ENCODE measurements around the gene EDN1.

EDN1 gene

DNA sequence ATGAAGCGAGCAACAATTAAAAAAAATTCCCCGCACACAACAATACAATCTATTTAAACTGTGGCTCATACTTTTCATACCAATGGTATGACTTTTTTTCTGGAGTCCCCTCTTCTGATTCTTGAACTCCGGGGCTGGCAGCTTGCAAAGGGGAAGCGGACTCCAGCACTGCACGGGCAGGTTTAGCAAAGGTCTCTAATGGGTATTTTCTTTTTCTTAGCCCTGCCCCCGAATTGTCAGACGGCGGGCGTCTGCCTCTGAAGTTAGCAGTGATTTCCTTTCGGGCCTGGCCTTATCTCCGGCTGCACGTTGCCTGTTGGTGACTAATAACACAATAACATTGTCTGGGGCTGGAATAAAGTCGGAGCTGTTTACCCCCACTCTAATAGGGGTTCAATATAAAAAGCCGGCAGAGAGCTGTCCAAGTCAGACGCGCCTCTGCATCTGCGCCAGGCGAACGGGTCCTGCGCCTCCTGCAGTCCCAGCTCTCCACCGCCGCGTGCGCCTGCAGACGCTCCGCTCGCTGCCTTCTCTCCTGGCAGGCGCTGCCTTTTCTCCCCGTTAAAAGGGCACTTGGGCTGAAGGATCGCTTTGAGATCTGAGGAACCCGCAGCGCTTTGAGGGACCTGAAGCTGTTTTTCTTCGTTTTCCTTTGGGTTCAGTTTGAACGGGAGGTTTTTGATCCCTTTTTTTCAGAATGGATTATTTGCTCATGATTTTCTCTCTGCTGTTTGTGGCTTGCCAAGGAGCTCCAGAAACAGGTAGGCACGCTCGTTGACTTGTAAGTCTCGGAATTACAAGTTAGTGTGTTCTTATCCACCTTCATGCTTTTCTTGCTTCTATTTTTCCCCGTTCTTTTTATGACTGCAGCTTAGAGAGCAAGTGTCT, at the start of gene EDN1:
Gene EDN1, plus strand, starts transcription at position 429 of the 888 bp plus-strand sequence. Its CDS starts 269 bp downstream, at position 698.
- DNase-seq: peak; percentile 51

GRCh38 chr6:12241493-12242175, 48.5 kb upstream of the EDN1 start:
- no peak for DNase-seq

DNA sequence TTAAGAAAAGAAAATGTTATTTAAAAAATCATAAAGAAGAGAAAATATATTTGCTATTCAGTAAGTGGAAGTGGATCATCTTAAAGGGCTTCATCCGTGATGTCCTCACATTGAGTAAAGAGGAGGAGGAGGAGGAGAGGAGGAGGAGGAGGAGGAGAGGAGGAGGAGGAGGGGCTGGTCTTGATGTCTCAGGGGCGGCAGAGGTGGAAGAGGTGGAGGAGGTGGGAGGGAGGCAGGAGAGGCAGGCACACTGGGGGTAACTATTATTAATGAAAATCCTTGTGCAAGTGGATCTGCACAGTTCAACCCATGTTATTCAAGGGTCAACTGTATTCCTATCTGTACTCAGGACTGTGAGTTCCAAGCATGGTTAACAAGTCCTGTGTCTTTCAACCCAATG, 47.0 kb upstream of the EDN1 start:
- no peak for DNase-seq

DNA sequence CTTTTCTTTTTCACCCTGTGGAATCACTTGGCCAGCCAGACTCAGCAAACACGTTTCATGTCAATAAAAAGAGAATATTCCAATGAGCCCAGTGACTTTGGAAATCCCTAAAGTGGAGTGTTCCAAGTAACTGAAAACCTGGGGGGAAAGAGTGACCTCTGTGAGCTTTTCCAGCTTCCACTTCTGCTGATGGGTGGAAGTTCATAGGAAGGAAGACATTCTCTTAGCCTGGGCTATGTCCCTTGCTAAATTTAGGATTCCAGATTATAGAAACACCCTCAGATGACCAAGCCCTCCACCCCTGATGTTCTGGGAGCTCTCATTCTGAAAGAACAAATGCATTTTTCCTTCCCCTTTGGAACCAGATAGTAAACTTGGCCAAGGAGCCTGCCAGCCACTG, 44.8 kb upstream of the EDN1 start:
- DNase-seq: no peak

- no peak for DNase-seq
Observed at GRCh38 chr6:12245763-12246718, 44.1 kb upstream of the EDN1 start.

GRCh38 chr6:12246900-12247299, 43.3 kb upstream of the EDN1 start:
- no peak for DNase-seq

DNA sequence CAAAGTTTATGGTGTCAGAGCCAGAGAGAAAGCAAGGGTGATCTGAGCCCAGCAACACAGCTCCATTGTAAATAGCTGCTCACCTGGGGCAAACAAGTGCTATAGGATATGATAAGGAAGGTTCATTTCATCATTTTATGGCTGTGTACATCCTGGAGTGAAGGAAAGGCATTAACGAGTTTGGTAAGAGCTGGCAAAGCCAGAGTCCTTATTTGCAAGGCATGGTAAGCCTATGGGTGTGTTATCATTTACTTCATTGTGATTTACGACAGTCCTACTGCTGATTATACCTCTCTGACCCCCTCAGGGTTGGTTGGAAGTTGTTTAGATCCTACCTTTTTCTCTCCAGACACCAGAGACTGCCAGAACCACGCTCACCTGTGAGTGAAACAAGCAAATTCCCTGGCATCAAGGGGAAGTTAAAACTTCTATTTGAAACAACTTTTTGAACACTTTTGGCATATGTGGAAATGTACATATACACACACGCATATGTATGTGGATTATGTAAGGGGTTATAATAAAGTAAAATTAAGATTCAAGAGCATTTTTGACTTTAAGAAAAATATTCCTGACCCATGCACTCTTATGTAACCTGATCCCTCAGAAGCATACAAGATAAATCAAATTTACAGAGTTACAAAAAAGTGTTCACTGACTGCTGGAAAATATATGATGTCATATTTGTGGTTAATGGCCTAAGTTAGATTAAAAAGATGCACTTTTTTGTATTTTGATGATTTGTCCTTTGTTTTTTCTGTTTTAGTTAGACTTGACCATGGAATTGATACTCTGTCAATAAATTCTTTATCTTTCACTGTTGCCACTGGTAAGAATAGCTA, 40.4 kb upstream of the EDN1 start:
- DNase-seq: no peak

DNA sequence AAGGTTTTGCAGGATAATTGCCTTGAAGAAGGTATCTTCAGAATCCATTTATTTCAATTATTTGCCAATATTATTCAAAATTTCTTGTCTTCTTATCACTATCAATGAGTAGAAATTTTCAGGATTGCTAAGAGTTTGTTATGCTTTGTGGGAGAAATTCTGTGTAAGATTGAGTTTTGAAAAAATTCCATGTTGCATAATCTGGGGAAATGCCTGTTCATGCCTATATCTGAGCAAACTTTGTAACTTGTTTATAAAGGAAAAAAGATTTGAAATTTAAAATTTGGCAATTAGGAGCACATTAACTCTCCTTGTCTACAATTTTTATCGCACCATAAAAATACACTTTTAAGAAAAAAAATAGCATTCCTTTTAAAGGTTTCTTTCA, 39.8 kb upstream of the EDN1 start:
- no peak for DNase-seq

GRCh38 chr6:12254210-12254609, 36.0 kb upstream of the EDN1 start:
- DNase-seq: no peak

DNA sequence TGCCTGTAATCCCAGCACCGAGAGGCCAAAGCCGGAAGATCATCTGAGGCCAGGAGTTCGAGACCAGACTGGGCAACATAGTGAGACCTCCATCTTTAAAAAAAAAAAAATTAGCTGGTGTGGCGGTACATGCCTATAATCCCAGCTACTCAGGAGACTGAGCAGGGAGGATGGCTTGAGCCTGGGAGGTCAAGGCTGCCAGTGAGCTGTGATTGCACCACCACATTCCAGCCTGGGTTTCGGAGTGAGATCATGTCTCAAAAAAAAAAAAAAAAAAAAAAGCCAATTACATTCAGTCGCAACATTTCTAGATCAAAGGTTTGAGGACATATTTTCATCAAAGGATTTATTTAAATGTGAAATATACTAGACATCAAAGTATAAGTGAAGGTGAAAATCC, 32.0 kb upstream of the EDN1 start:
- no peak for DNase-seq

- DNase-seq: no peak
Observed at GRCh38 chr6:12258591-12259075, 31.5 kb upstream of the EDN1 start.

- no peak for DNase-seq
Observed at GRCh38 chr6:12260458-12261093, 29.6 kb upstream of the EDN1 start.

DNA sequence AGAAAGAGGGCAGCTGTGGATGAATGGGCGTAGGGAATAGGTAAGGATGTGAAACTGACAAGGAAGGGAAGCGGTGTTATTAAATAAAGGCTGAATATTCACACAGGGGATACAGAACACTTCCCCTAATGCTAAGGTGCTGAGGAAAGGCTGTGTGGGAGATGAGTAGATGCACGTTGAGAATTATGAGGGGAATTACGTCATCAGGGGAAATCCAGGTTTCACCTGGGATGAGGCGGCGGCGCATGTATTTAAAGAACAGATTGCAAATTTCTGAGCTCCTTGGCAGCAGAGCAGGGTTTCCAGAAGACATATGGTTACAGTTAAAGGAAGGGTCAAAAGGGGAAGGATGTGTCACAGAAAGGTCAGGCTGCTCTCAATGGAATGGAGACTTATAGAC, 28.7 kb upstream of the EDN1 start:
- DNase-seq: no peak

- DNase-seq: no peak
Observed at GRCh38 chr6:12262236-12263061, 27.7 kb upstream of the EDN1 start.

DNA sequence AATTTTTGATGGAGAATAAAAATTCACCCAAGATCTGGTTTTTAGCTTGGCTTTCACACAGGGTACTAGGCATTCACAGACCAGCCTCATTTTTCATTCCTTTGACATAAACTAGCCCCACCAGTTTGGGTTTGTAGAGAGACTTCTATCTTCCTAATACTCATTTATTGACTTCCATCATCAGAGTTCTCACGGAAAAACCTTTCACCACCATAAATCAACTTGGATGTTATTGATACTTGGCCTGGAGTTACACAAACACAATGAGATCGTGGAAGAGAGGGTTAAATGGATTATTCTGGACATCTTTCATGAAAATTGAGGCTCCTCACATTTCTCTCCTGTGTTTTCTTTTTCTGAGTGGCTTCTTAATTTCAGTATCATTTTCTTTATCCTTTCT, 26.8 kb upstream of the EDN1 start:
- DNase-seq: no peak

DNA sequence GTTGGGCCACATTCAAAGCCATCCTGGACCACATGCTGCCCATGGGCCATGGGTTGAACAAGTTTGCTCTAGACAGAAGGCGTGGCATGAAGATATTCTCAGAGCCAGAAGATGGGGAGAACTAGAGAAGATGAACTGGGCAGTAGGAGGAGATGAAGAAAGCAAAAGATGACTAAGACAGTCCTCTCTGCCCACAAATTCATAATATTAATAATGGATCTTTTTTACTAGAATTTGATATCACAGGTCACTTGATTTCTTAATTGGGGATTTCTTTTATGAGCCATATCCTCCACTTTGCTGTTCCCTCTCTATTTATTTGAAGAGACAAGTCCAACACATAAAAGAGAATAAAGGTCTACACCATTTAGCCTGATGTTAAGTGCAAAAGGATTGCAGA, 25.5 kb upstream of the EDN1 start:
- no peak for DNase-seq

GRCh38 chr6:12265296-12265695, 24.9 kb upstream of the EDN1 start:
- no peak for DNase-seq

DNA sequence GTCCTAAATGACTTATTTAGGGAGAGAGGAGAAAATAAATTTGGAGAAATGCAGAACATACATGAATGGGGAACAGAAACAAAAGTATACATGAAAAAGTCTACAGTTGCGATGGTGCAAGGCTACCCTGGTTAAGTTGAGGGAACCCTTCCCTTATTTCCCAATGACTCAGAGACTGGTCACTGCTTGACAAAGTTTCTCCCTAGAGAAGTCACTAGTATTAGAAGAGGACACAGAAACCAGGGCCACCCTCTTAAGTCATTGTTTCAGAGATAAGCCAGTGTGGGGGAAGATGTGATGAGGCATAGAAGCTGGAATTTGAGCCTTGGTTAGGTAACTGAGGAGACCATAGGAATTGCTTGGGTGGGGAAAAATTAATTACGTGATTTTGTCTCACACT, 24.4 kb upstream of the EDN1 start:
- no peak for DNase-seq

GRCh38 chr6:12266571-12266970, 23.6 kb upstream of the EDN1 start:
- DNase-seq: no peak

- DNase-seq: no peak
Observed at GRCh38 chr6:12269110-12269509, 21.1 kb upstream of the EDN1 start.
